ENCODE measurements around the gene CLDN15. TPM values are rescaled to one million over a fixed set of nuclear protein-coding genes. Genes with fewer than 3 reads are reported as not detected.

The CLDN15 gene
- total RNA-seq, 1 donor from 2014 or later = 21.0 TPM

- ATAC-seq (ENCODE audit: low read depth) (peak; percentile 94), DNase-seq (peak; percentile 96)
- Mint-ChIP-seq H3K36me3 (ENCODE audit: low read depth) (peaks cover 39% of the 10 kb centered on the region), H3K9me3 (no peaks in the 10 kb centered on the region), H3K27me3 (no peaks in the 10 kb centered on the region), H3K4me3 (peak within 1 kb of the TSS; percentile 95), H3K4me1 (peaks cover 42% of the 10 kb centered on the region), H3K27ac (peak within 1 kb of the TSS; percentile 95)
- ChIA-PET POLR2A (interaction anchor here (0.6 to 3.0 kb wide), 11 partner anchors 9 to 1629 kb away, joined by 3 to 44 read pairs (median 6); partner anchors contain the start of genes IFT22, PLOD3, SRRT and TRIM56), CTCF (interaction anchor here (1.2 to 4.9 kb wide), 8 partner anchors 8 to 103 kb away, joined by 3 to 55 read pairs (median 8); partner anchors contain the start of genes PLOD3 and ZNHIT1)
- no peak for TF ChIP-seq CTCF (IDR thresholded peaks at IDR 0.05)
- intact Hi-C loops (cut with micrococcal nuclease) = loop anchor here (1.0 to 2.0 kb wide), 7 partner anchors 8 to 350 kb away; partner anchors contain the start of genes IFT22 and ZNHIT1
These were observed 7.0 kb upstream of the CLDN15 start, which contains the start of gene FIS1 for GRCh38 chr7:101244375-101245146. TSS of gene FIS1 (minus strand) at chr7:101245081. CDS start at chr7:101245004, 77 bp downstream.

GRCh38 chr7:101243646-101244374 lies 6.2 kb upstream of the CLDN15 start:
- Mint-ChIP-seq H3K27ac (peak overlapping the region; percentile 95), H3K9me3 (no peaks in the 10 kb centered on the region), H3K27me3 (no peaks in the 10 kb centered on the region), H3K36me3 (ENCODE audit: low read depth) (peaks cover 44% of the 10 kb centered on the region), H3K4me3 (peak overlapping the region; percentile 95), H3K4me1 (peaks cover 40% of the 10 kb centered on the region)
- POLR2A ChIA-PET = interaction anchor here (0.6 to 3.0 kb wide), 11 partner anchors 10 to 369 kb away, joined by 3 to 44 read pairs (median 6); partner anchors contain the start of genes IFT22, PLOD3, SRRT and TRIM56
- no peak for TF ChIP-seq CTCF (IDR thresholded peaks at IDR 0.05)
- ATAC-seq (ENCODE audit: low read depth) = no peak
- intact Hi-C loops (cut with micrococcal nuclease) = loop anchor here (1.0 to 2.0 kb wide), 7 partner anchors 8 to 350 kb away; partner anchors contain the start of genes IFT22 and ZNHIT1
- no peak for DNase-seq
- CTCF ChIA-PET = interaction anchor here (1.0 to 4.9 kb wide), 9 partner anchors 9 to 102 kb away, joined by 3 to 55 read pairs (median 4); partner anchors contain the start of genes PLOD3 and ZNHIT1

- Mint-ChIP-seq H3K27ac (no peak overlapping the region), H3K27me3 (no peaks in the 10 kb centered on the region), H3K36me3 (ENCODE audit: low read depth) (peaks cover 46% of the 10 kb centered on the region), H3K4me1 (peaks cover 38% of the 10 kb centered on the region), H3K4me3 (no peak overlapping the region), H3K9me3 (no peaks in the 10 kb centered on the region)
- ATAC-seq (ENCODE audit: low read depth) (no peak), DNase-seq (no peak)
- CTCF ChIA-PET = interaction anchor here (0.7 to 4.9 kb wide), 3 partner anchors 49 to 98 kb away, joined by 3 to 55 read pairs (median 4); no protein-coding TSS in a partner anchor
- intact Hi-C loops (cut with micrococcal nuclease) = no loop called here
- POLR2A ChIA-PET = interaction anchor here (0.6 to 0.8 kb wide), 5 partner anchors 10 to 273 kb away, joined by 3 to 5 read pairs (median 3); partner anchors contain the start of gene ZNHIT1
- TF ChIP-seq CTCF (IDR thresholded peaks at IDR 0.05) = no peak
These were observed 4.1 kb upstream of the CLDN15 start for GRCh38 chr7:101241443-101242349.

GRCh38 chr7:101241015-101241363 lies 3.4 kb upstream of the CLDN15 start:
- no peak for DNase-seq
- Mint-ChIP-seq H3K36me3 (ENCODE audit: low read depth) (peaks cover 52% of the 10 kb centered on the region), H3K4me3 (no peak overlapping the region), H3K27me3 (no peaks in the 10 kb centered on the region), H3K4me1 (peaks cover 37% of the 10 kb centered on the region), H3K9me3 (no peaks in the 10 kb centered on the region), H3K27ac (no peak overlapping the region)
- ATAC-seq (ENCODE audit: low read depth) = no peak
- intact Hi-C loops (cut with micrococcal nuclease) = no loop called here
- CTCF ChIA-PET = interaction anchor here (0.7 to 1.4 kb wide), 2 partner anchors 48 to 97 kb away, joined by 3 to 4 read pairs; no protein-coding TSS in a partner anchor
- TF ChIP-seq CTCF (IDR thresholded peaks at IDR 0.05) = no peak
- POLR2A ChIA-PET = interaction anchor here (0.6 to 0.8 kb wide), 4 partner anchors 11 to 73 kb away, joined by 3 to 5 read pairs (median 4); partner anchors contain the start of gene ZNHIT1
